ENCODE measurements around the gene SNX25.
"Not testable (repeated sequence)": the region's sequence is repeated elsewhere in the genome, so short reads cannot be mapped to it uniquely, and the experiment has no call there.

SNX25 gene

GRCh38 chr4:185205073-185205472 is 4.3 kb upstream of the SNX25 start:
- DNase-seq: not testable (repeated sequence)

- DNase-seq: no peak
Measured at GRCh38 chr4:185205697-185206342, 3.6 kb upstream of the SNX25 start.

GRCh38 chr4:185207466-185207865 is 1.9 kb upstream of the SNX25 start:
- no peak for DNase-seq

GRCh38 chr4:185209852-185210101 is 379 bp downstream of the SNX25 start:
- not testable (repeated sequence) for DNase-seq

- DNase-seq: peak; percentile 20
Measured at GRCh38 chr4:185210102-185210981, 944 bp downstream of the SNX25 start.

GRCh38 chr4:185211035-185211434 is 1.6 kb downstream of the SNX25 start:
- DNase-seq: no peak

GRCh38 chr4:185211641-185212040 is 2.2 kb downstream of the SNX25 start:
- no peak for DNase-seq

- DNase-seq: no peak
Measured at GRCh38 chr4:185212581-185212980, 3.2 kb downstream of the SNX25 start.

GRCh38 chr4:185213877-185214276 is 4.5 kb downstream of the SNX25 start:
- DNase-seq: no peak

GRCh38 chr4:185215261-185215660 is 5.9 kb downstream of the SNX25 start:
- no peak for DNase-seq

- DNase-seq: no peak
Measured at GRCh38 chr4:185217408-185217975, 8.1 kb downstream of the SNX25 start.

GRCh38 chr4:185218312-185218711 is 8.9 kb downstream of the SNX25 start:
- no peak for DNase-seq

GRCh38 chr4:185219551-185220344 is 10.3 kb downstream of the SNX25 start:
- no peak for DNase-seq

- DNase-seq: no peak
Measured at GRCh38 chr4:185221491-185221890, 12.1 kb downstream of the SNX25 start.

- no peak for DNase-seq
Measured at GRCh38 chr4:185221912-185222311, 12.5 kb downstream of the SNX25 start.

GRCh38 chr4:185222598-185222997 is 13.2 kb downstream of the SNX25 start:
- no peak for DNase-seq

- DNase-seq: no peak
Measured at GRCh38 chr4:185224597-185224996, 15.2 kb downstream of the SNX25 start.

GRCh38 chr4:185225940-185226339 is 16.5 kb downstream of the SNX25 start:
- no peak for DNase-seq

GRCh38 chr4:185227131-185227551 is 17.7 kb downstream of the SNX25 start:
- DNase-seq: no peak

- DNase-seq: no peak
Measured at GRCh38 chr4:185227713-185228278, 18.4 kb downstream of the SNX25 start.

- DNase-seq: no peak
Measured at GRCh38 chr4:185229021-185229818, 19.8 kb downstream of the SNX25 start.

- no peak for DNase-seq
Measured at GRCh38 chr4:185232370-185232769, 23.0 kb downstream of the SNX25 start.
